HG02588 (cell line): ENCODE results near the gene ATP8A1.
"Not testable (repeated sequence)": the region's sequence is repeated elsewhere in the genome, so short reads cannot be mapped to it uniquely, and the experiment has no call there.

Source experiments
- ATAC-seq: cut with Tn5 transposase; IDR thresholded peaks from one replicate; pipeline ENCODE4 v1.9.1; 2021; ENCODE audit warnings: mild to moderate bottlenecking, moderate library complexity; ENCODE audit not compliant: unreplicated experiment

The ATP8A1 gene

DNA sequence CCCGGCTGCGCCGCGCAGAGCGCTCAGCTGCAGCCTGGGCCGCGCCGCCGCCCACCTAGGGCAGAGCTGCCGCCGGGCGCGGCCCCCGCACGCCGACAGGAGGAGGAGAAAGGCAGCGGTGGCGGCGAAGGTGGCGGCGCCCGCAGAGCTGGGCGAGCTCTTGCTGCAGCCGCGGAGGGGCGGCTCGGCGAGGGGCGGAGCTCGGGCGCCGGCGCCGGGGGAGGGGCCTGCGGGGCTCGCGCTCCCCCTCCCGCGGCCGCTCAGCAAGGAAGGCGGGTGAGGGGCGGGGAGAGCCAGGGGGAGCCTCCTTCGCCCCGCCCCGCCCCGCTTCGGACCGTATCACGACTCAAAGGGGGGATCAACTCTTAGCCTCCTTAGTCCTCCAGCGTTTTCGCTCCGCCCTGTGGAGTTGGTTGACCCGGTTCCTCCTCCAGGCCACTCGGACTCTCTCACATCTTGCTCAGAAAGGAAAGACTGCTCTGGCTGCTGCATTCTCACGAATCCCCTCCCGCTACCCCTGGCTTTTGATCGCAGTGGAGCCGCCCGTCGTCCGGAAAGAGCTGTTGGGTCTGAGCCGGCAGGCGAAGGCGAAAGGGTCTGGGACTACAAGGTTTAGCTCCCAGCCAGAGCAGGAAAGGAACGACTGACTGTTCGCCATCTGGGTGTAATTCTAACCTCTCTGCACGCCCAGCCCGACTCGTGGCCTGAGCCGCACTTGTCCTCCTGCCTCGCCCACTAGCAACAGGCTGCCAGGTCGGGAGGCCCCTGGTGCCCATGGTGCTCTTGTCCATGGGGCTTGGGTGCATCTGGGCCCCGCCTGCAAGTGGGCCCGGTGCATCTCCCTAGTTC is at the start of gene ATP8A1:
Gene ATP8A1 (minus strand): TSS at position 162 of the 849 bp plus-strand sequence. CDS start 232 bp downstream, outside the sequence.
- ATAC-seq = peak; percentile 75

DNA sequence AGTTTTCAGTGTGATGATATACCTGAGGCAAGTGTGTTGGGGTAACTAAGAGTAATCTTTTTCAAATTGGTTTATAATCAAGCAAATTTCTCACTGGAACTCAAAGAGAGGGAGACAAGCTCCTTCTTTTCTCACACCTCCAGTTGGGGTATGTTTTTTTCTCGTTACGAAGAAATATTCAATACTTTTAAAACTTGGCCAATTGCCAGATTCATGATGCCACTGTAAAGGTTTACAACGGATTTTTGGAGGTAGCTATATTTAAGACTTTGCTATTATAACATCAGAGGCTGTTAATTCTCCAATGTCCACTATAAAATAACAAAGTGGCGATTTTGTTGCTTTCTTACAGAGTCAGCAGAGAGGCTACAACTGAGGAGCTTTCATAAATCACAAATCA is 49.2 kb upstream of the ATP8A1 start:
- no peak for ATAC-seq

DNA sequence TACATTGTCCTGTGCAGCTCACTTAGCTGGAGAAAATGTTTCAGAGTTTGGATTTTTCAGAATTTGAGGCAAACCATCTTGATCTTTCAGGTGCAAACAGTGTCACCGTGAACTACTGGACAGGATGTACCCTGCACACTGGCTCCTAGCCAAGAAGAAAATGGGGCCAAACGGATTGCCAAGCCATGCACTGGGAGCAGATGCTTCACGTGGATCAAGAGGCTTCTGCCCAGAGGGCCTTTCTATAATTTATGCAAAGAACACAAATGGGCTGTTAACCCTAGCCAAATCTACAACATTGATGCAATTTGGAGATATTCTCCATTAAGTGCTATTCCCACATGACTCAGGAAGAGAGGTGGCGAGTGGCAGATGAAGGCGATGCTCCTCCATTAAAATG is 46.9 kb upstream of the ATP8A1 start:
- no peak for ATAC-seq

DNA sequence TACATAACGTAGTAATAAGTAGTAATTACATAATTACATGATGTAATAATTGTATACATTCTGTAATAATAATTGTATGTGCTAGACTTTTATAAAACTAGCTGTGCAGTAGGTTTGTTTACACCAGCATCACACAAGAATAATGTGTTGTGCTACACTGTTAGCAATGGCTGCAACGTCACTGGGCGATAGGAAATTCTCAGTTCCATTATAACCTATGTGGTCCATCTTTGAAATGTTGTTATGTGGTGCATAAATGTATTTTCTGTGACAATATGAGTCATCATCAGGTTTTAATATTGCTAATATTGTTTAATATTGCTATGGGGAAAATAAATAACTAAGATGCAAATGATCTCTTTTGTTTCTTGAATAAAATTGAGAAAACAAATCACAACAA is 46.0 kb upstream of the ATP8A1 start:
- no peak for ATAC-seq

DNA sequence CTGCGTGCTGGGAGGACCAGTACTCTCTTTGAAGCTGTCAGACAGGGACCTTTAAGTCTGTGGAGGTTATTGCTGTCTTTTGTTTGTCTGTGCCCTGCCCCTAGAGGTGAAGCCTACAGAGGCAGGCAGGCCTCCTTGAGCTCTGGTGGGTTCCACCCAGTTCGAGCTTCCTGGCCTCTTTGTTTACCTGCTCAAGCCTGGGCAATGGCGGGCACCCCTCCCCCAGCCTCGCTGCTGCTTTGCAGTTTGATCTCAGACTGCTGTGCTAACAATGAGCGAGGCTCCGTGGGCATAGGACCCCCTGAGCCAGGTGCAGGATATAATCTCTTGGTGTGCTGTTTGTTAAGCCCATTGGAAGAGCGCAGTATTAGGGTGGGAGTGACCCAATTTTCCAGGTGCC is 44.9 kb upstream of the ATP8A1 start:
- ATAC-seq = not testable (repeated sequence)

DNA sequence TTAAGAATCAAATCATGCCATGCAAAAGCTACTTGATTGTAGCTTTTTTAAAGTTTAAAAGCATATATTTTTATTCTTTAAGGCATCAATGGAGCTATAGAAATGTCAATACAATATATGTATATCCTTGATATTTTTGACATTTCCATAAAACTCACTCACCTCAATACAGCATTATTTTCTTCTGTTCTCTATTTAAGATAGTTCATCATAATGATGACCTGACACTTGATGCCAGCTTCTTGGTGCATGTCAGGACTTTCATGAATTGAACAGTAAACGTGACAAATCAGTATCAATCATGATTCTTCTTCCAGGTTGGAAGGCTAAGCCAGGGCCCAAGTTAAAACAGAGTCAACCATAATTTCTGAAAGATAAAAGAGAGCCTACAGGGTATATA is 33.6 kb upstream of the ATP8A1 start:
- no peak for ATAC-seq

DNA sequence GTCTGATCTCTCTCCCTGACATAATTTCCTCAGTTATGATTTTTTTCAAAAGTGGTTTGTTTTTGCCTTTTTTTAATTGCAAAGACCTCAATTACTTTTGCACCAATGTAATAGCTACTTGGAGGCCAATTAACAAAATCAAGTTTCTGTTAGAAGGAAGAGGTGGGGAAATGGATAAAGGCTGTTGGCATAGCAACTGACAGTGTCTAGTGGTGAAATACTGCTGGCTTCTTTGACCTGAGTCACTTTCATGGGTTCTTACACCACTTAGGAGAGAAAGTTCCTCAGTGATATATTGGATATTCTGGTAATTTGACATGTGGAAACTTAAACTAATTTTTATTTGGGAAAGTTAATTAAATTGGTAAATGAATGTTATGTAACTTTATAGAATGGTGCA is 26.5 kb upstream of the ATP8A1 start:
- ATAC-seq = no peak

DNA sequence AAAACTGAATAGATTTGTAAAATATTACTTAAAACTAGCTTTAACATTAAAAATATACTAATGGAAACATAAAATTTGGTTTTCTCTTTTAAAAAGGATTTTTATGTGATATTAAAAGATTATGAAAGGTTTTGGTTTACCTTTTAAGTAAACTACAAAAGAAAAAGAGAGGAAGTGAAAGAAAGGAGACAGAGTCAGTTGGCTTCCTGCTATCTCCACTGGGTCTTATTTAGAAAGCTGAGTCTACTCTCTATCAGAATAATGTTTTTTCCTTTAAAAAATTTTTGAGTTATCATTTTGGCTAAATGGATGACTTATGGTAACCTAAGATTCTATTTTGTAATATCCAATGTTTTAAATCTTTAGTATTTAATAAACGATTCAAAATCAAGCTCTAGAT is 21.6 kb upstream of the ATP8A1 start:
- ATAC-seq = no peak

DNA sequence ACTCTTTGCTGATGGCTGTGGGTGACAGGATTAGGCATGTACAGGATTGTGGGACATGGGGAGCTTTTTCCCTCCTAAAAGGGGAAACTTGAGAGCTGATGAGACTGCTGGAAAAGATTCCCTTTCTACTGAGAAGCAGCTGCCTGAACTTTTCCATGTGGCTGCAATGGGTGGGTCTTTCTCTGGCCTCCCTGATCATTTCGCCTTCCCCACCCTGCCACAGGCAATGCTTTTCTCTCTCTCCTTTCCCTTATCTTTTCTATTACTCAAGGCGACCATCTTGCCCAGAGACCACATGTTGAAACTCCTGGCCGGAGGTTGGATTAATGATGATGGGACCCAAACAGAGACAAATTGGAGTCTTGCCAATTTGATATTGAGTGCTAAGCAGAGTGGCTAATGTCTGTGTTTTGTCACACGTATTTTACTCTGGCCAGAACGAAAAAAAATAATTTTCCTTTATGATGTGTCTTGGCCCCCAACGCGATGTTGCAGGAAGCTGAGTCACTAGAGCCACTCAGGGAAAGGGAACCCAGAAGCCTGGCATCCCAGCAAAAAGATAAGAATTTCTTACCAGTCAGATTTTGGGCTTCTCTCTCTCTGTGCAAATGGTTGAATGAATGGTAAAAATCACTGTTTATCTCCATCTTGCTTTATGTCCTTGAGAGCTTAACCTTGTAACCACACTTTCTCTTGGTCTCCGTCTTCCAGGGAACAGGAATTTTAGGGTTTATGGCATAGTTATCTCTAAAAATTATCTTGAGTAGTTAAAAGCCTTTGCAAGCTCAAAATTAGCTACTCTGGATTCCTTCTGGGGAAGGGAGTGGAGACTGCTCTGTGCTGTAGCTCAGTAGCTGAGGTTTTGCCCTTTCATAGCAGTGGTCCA is 19.4 kb upstream of the ATP8A1 start:
- no peak for ATAC-seq

DNA sequence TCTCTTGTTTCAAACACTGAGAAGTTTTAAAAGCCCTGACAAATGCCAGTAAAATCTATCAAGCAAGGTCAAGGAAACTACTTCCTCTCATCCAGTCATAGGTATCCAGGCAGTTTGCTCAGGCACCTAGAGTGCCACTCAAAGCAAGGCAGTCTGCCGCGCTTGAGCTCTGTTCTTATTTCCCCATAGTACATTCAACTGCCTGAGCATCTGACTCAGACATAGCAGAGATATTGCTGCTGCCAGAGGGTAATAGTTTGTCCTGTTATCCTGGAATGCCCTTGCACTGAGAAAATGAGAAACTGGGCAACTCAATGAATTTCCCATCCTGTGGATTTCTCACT is 16.1 kb upstream of the ATP8A1 start:
- ATAC-seq = no peak

DNA sequence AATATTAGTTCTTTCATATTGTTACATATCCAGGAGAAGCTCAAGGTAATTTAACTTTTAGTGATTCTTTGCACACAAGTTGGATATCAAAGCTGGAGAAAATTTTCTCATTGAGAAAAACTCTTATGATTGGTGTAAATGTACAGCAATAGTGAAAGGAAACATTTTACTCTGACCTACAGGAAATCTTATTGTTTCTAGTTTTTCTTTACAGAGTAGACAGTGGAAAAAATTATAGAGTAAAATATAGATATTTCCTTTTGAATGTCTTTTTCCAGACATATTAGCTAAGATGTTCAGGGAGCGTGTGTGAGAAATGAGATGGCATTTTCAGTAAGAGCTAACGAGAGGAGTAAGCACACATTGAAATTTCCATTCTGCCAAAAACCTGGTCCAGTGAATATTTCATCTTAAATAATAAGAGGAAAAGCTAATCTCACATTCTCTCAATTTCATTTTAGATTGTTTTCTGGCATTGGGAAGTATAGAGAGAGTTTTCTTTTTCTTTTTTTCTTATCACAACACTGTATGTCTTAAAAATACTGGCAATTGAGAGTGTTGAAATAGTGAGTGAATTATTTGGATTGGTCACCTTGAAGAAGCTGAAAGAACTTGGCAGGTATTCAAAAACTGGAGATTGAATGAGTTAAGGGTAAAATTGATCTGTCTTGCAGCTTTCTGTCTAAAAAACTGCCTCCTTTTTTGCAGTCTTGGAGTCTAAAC is 15.6 kb upstream of the ATP8A1 start:
- ATAC-seq = no peak

DNA sequence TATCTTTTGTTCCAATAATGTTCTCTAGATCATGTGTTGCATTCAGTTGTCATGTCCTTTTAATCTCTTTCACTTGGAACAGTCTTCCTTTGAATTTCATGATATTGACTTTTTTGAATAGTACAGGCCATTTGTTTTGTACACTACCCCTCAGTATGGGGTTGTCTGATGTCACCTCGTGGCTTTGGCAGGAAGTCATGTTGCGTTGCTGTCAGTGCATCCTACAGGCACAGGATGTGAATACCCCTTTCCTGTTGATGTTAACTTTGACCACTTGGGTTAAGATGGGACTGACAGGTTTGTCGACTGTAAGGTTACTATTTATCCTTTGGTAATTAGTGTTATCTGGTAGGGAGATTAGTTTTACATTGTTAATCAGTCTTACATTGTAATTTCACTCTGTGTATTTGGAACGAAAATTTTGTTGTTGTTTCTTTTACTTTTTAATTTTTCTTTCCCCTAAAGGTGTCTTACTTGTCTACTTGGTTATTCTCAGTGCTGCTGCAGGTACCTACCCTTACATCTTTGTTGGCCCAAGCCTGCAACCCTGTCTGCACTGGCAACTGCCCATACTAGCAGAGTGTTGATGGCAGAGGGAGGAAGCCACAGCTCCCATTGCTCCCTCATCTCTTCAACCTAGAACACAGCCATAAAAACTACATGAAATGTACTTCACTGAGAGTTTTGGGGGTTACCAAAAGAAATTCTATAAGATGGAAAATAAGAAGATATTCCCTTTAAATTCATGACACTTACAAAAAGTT is 14.7 kb upstream of the ATP8A1 start:
- no peak for ATAC-seq

DNA sequence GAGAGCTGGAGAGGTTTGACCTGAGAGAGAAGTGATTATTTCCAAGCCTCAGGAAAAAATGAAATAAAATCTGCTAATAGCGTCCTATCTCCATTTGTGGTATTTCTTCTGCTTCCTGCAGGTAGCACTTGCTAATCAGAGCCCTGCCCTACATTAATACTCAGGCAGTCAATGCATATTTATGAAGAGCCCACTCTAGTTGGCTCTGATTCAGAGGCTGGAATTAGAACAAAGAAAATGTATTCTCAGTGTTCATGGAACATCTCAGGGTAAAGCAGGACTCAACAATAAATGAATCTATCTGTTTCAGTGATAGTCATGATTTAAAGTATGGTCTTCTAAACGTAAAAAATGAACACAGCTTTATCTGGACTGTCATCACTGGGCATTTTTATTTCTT is 1.4 kb upstream of the ATP8A1 start:
- no peak for ATAC-seq

DNA sequence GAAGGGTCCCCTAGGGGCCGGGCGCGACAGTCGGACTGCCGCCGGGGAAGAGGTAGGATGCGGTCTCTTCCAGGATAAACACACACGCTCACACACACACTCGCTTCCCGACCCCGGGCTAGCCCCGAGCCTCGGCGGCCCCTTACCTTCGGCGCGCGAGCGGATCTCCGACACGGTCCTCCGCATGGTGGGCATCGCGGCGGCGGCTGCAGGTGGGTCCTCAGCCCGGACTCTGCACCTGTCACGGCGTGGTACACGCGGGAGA is 294 bp downstream of the ATP8A1 start:
- no peak for ATAC-seq

DNA sequence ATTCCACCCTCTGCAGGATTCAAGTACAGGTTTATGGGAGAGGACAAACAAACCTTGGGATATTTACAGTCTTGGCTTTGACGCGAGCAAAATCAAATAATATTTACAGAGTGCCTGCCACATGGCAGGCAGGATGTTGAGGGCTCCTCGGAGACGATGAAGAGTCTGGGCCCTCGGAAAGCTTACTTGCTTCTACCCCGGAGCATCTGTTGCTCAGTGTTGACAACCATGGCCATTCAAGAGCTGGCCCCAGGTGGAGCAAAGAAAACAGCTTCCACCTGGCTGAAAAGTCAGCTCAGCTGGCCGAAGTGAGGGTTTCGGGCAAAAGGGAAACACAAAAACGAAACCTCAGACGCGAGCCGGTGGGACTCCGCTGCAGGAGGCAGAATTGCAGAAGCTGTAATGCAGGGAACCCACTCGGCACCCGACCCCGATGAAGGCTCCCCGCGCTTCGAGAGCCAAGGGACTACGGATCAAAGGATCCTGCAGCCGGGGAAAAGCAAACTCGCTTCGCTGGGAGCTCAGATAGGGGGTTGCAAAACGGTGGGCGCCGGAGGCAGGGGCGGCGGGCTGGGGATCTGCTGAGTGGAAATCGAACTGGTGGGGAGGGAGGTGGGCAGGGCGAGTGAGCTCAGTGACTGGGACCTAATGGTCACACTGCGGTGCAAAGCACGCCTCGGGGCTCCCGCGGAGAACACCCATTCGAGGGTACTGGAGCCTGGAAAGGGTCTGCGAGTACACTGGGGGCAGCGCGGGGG is 805 bp downstream of the ATP8A1 start:
- peak; percentile 15 for ATAC-seq

DNA sequence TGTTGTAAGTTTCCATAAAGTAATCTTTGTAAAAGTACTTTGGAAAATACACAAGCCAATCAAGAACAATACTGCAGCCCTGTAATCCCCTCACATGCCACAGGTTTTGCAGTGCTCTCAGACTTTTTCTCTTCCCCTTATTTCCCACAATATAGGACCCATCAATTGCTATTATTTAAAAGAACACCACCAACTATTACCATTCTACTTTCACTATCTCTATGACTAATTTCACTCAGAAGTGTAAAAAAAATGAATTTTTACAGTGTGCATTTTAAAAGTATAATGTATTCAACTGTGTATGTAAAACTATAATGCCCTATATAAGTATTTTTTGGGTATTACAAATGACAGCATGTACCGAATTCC is 1.7 kb downstream of the ATP8A1 start:
- ATAC-seq = no peak

DNA sequence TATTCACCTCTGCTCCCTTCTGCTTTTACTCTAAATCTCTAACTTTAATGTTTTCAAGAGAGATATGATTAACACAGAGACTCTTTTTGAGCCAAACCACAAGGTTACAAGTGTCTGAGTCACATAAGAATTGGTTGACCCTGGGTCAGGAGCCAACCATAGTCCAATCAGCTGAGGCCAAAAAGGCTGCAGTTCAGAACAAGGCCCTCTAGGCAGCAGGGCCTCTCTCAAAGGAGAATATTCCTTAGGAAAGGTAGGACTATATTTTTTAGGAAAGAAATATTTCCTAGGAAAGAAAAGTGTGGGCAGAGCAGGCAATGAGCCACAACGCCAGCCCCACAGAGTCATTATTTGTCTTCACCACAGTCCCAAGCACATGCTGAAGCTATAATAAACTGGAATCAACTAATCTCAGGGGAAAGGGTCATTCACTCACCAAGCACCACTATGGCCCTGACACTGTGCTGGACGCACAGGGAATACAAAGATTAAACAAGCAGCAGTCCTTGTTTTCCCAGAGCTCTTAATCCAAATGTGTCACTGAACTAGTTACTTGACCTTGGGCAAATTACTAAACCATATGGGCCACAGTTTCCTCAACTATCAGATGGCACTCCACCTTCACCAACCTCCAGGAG is 2.2 kb downstream of the ATP8A1 start:
- ATAC-seq = no peak

DNA sequence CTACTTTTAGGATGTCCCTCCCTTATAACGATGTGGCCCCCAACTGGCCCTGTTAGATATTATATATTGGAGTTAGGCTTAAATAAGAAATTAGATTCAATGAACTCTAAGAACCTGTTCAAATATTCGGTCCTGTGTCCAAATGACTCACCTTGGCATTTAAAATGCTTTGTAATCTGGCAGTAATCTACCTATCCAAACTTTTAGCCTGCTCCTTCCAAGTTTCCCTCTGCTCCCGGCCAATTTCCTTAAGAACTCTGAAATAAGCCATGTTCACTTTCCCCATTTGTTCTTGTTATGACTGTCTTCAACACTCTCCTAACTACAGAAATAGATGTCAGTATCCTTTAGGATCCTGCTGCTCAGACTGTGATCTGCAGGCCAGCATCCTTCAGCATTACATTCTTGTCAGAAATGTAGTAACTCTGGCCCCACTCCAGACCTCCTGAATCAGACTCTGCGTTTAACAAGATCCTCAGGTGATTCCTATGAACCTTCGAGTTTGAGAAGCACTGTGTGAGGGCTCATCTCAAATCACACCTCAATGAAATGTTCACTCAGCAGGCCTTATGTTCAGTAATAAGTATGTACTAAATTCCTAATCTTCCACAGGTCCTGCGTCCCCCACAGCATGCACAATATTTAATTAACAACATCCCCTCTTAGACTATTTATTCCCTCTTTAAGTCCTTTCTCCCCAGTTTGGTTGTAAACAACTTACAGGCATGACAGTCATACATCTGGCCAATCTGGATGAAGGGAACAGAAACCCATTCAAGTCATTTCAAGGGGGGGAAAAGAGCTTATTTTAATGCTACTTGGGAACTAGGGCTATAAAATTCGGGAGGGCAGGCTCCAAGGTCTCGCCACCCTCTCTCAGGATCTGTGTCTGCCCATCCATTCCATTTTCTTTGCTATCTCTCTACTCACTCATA is 3.0 kb downstream of the ATP8A1 start:
- ATAC-seq = no peak
